ENCODE measurements around the gene CARMIL1.

- no peak for TF ChIP-seq POLR2A (IDR thresholded peaks at IDR 0.05; ENCODE audit: low read length)
- TF ChIP-seq GATA1 (IDR thresholded peaks at IDR 0.05; ENCODE audit: low read depth, low read length) = no peak
These were observed 311.8 kb downstream of the CARMIL1 start for GRCh38 chr6:25590986-25591385.
